AG09319 (cell line): ENCODE results near the gene C1orf50.
"Not testable (repeated sequence)": the region's sequence is repeated elsewhere in the genome, so short reads cannot be mapped to it uniquely, and the experiment has no call there.

Experiments
- DNase-seq: peaks from one replicate; pipeline ENCODE4 v3.0.0-alpha.2; 2010; ENCODE audit warnings: low read depth; ENCODE audit errors: extremely low read depth
- TF ChIP-seq, protein P1 (sequence below): IDR thresholded peaks from 2 replicates; pipeline ENCODE4 v1.5.1; 2011; ENCODE audit warnings: low read depth, mild to moderate bottlenecking, inconsistent platforms, low read length, moderate library complexity

C1orf50 gene

DNA sequence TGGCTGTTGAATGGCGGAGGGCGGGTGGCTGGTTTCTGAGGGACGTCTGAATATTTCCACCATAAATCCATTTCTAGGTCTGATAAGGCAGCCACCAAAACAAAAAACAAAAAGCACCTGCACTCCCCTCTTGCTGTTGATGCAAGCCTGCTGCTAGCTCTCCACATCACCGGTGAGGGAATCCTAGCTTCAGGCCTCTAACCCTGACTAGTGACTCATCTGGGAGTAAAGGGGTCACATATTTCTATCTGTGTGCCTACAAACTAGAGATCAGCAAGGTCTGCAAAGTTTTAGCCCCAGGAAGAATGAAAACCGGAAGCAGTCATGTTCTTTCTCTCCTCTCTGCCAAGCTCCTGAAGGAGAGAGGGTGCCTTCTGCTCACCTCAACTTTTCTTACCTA, 39.5 kb downstream of the C1orf50 start:
- DNase-seq = no peak
- TF ChIP-seq, protein P1, sequence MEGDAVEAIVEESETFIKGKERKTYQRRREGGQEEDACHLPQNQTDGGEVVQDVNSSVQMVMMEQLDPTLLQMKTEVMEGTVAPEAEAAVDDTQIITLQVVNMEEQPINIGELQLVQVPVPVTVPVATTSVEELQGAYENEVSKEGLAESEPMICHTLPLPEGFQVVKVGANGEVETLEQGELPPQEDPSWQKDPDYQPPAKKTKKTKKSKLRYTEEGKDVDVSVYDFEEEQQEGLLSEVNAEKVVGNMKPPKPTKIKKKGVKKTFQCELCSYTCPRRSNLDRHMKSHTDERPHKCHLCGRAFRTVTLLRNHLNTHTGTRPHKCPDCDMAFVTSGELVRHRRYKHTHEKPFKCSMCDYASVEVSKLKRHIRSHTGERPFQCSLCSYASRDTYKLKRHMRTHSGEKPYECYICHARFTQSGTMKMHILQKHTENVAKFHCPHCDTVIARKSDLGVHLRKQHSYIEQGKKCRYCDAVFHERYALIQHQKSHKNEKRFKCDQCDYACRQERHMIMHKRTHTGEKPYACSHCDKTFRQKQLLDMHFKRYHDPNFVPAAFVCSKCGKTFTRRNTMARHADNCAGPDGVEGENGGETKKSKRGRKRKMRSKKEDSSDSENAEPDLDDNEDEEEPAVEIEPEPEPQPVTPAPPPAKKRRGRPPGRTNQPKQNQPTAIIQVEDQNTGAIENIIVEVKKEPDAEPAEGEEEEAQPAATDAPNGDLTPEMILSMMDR = no peak

DNA sequence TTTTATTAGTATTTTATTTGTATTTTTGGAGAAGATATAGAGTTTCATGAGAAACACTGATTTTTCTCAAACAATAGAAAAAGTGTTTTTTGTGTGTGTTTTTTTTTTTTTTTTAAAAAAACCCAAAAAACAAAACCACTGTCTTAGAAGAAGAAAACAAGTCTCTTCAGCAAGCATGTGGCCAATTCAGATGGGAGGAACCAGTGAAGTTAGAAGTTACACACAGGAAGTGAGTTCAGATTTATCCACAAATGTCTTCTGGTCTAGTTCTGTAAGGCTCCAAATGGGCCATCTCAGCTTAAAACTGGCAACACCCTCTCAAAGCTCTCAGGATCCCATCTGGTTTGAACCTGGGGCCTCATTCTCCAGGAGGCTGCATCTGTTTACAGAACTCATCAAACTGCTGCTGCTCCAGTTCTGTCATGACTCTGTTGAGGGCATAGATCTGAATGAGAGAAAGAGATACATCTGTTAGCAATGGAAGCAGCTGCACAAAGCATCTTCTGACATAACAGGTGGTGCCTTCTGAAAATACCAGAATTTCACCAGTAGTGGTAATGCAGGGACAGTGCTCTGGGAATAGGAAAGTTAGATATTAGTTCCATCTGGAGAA, 40.1 kb downstream of the C1orf50 start:
- TF ChIP-seq, protein P1 = no peak
- DNase-seq = no peak

DNA sequence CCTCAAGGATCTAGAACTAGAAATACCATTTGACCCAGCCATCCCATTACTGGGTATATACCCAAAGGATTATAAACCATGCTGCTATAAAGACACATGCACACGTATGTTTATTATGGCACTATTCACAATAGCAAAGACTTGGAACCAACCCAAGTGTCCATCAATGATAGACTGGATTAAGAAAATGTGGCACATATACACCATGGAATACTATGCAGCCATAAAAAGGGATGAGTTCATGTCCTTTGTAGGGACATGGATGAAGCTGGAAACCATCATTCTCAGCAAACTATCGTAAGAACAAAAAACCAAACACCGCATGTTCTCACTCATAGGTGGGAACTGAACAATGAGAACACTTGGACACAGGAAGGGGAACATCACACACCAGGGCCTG, 47.8 kb downstream of the C1orf50 start:
- DNase-seq = not testable (repeated sequence)

DNA sequence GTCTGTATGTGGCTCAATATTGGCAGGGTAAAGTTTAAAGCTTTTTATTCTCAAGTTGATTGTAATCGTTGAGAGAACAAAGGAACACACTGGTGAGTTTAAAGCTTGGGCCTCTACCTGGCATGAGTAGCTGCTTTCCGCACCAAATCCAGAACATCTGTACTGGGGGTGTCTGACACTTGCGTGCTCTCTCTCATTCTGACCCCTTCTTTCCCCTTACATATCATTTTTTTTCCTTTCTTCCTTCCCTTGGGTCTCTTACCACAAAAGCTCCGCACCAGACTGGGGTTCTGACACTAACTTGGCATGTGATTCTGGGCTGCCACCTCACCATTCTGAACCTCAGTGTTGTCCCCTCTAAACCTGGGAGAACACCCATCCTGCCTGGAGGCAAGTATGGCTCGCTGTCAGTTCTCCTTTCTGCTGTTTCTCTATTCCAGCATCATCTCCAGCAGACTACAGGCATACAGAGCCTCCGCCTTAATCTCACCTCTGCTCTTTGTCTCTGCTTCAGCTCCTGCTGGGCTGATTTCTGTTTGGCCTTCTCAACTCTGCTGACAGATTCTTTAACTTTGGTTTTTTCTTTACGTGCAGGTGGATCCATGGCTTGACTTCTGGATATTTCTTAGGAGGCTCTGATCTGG, 49.0 kb downstream of the C1orf50 start:
- no peak for DNase-seq
- TF ChIP-seq, protein P1 = no peak

DNA sequence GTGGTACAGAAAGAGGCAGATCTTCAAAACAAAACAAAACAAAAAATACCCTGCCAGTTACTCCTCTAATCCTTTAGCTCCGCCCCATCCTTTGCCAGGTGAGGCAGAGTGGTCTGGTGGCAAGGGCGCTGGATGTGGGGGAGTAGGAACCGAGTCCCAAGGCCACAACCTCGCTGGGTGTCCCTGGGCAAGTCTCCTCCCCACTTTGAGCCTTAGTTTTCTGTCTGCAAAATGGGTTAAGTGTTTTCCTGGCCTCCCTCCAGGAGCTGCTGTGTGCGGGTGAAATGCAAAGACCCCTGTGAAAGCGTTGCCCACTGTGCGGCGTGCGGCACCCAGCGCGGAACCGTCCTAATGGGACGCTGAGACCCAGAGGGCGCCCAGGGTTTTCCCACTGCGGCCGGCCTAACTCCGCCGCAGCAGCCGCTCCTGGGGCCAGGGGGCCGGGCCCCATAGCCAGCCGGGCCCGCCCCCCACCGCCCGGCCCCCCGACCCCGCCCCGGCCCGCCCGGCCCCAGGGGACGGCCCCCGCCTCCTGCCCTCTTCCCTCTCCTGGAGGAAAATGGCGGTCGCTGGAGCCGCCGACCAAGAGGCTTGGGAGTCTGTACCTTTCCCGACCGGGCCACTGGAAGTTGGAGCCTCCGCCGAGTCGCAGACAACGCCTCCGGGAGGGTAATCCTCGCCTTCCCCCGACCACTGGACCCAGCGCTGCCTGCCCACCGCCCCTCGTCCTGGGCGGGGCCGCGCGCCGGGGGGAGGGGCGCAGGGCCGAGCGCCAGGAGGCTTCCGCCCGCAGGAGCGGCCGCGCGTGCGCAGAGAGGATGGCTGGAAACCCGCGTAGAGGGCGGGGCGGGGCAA, 49.8 kb downstream of the C1orf50 start, which contains the start of the genes ERMAP and SVBP:
ERMAP (plus strand) TSS at position 538 of the 855 bp plus-strand sequence. CDS start 13,327 bp downstream, outside the sequence.
SVBP (minus strand) TSS at position 813 of the 855 bp plus-strand sequence. CDS start 853 bp downstream, outside the sequence.
- peak; percentile 63 for DNase-seq
- TF ChIP-seq, protein P1 = no peak

DNA sequence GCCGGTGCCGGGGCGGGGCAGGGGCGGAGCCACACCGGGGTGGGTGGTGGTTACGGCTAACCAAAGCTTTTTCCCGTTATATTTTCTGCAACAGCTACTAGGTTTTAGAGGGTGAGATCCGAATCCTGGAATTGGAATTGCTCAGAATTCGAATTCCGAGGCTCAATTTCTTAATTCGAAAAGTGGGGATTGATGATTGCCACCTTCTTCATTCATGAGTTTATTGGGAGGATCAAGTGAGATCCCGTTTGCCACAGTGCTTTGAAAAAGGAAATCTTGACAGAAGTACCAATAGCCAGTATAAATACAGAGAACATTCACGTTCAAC, 50.4 kb downstream of the C1orf50 start:
- DNase-seq = no peak
- TF ChIP-seq, protein P1 = no peak

DNA sequence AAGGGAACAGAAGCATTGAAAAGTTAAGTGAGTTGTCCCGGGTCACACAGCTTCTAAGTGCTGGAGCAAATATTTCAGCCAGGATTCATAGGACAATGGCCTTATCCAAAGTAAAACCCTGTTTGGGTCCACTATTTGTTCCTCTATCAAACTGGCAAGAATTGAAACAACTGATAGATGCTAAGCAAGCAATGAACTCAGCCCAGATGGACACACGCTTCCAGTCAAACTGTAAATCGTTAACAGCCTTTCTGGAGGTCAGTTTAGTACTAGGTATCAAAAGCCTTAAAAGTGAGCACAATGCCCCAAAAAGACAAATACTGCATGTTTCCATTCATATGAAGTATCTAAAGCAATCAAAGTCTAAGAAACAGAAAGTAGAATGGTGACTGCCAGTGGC, 50.9 kb downstream of the C1orf50 start:
- no peak for DNase-seq
- TF ChIP-seq, protein P1 = no peak
